GM18519 (cell line): ENCODE results near the gene PAGR1.
"Not testable (repeated sequence)": the region's sequence is repeated elsewhere in the genome, so short reads cannot be mapped to it uniquely, and the experiment has no call there.

Source experiments
- ATAC-seq: cut with Tn5 transposase; IDR thresholded peaks from one replicate; pipeline ENCODE4 v1.9.1; 2021; ENCODE audit warnings: mild to moderate bottlenecking, moderate library complexity; ENCODE audit not compliant: unreplicated experiment, low FRiP score

PAGR1 gene

GRCh38 chr16:29811896-29812665 is 3.9 kb upstream of the PAGR1 start, which contains the start of gene PRRT2:
Gene PRRT2 (plus strand): TSS chr16:29812193. CDS start chr16:29813055, 862 bp downstream.
- no peak for ATAC-seq

DNA sequence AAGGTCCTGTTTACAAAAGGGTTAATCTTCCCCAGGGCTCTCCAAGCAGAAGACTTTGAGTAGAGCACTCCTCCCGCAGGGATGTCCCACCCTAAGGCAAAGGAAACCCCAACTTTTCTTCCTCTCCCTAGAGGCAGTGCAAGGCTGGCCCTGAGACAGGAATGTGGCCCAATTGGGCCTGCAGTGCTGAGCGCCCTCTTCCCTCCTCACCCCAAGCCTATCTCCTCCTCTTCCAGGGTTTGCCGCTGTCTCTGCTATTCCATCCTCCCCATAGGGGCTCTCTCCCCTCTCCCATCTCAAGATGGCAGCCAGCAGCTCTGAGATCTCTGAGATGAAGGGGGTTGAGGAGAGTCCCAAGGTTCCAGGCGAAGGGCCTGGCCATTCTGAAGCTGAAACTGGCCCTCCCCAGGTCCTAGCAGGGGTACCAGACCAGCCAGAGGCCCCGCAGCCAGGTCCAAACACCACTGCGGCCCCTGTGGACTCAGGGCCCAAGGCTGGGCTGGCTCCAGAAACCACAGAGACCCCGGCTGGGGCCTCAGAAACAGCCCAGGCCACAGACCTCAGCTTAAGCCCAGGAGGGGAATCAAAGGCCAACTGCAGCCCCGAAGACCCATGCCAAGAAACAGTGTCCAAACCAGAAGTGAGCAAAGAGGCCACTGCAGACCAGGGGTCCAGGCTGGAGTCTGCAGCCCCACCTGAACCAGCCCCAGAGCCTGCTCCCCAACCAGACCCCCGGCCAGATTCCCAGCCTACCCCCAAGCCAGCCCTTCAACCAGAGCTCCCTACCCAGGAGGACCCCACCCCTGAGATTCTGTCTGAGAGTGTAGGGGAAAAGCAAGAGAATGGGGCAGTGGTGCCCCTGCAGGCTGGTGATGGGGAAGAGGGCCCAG is 3.0 kb upstream of the PAGR1 start:
- ATAC-seq = no peak

GRCh38 chr16:29813644-29814562 is 2.0 kb upstream of the PAGR1 start:
- ATAC-seq = no peak

DNA sequence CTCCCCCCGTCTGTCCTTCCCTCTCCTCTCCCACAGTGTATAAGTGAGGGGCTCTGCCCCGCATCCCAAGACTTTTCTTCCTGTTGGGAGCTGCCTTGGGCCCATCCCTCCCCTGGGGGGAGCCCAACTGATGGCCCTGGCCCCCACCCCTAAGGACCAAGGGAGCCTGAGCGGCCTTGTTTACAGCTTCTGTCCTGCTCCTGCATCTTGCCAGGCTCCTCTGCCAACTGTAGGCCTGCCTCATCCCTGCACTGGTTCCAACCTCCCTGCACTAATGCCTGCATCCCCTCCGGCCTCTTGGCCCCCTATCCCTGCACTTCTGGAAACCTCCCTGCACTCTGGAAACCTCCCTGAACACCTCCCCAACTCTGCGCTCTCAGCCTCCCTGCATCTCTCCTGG is 1.4 kb upstream of the PAGR1 start:
- no peak for ATAC-seq

GRCh38 chr16:29815032-29815721 is 775 bp upstream of the PAGR1 start:
- ATAC-seq = no peak

DNA sequence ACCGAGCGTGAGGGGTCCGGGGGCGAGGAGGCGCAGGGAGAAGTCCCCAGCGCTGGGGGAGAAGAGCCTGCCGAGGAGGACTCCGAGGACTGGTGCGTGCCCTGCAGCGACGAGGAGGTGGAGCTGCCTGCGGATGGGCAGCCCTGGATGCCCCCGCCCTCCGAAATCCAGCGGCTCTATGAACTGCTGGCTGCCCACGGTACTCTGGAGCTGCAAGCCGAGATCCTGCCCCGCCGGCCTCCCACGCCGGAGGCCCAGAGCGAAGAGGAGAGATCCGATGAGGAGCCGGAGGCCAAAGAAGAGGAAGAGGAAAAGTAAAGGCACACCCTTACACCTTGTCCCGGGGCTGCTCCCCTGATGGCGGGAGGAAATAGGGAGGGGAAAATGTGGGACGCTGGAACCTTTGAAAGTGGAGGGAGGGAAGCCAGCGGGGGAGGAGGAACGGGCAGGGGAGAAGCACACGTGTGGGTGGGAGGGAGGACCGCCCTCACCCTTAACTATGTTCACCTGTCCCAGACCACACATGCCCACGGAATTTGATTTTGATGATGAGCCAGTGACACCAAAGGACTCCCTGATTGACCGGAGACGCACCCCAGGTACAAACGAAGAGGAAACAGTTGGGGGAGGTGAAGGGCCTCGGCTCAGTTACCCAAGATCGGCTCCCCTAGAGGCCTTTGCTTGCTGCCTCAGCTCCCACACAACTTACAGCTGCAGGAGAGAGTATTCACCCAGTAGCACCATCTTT is 916 bp downstream of the PAGR1 start:
- no peak for ATAC-seq

- ATAC-seq = no peak
Measured at GRCh38 chr16:29818082-29818481, 2.1 kb downstream of the PAGR1 start.

GRCh38 chr16:29819506-29819905 is 3.6 kb downstream of the PAGR1 start:
- ATAC-seq = no peak

DNA sequence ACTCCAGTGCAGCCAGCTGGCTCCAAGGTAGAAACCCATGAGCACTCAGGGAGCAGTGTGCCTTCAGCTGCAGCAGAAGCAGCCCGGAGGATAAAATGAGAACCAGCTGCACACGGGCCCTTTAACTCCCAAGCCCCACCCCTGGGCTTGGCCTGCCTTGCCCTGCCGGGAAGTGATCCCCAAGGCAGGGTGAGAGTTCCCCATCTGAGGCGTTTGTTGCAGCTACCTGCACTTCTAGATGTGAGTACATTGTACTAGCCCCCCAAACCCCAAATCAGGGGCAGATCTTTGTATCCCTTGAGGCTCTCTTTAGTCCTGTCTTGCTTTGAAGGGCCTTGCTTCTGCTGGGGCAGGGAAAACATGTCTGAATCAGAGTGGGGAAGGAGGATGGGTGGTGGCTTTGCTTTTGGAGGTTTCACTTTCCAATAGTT is 4.3 kb downstream of the PAGR1 start, which contains the start of gene MVP:
Gene MVP, plus strand, starts transcription at position 192 of the 431 bp plus-strand sequence. CDS start 10,088 bp downstream, outside the sequence.
- ATAC-seq = no peak

DNA sequence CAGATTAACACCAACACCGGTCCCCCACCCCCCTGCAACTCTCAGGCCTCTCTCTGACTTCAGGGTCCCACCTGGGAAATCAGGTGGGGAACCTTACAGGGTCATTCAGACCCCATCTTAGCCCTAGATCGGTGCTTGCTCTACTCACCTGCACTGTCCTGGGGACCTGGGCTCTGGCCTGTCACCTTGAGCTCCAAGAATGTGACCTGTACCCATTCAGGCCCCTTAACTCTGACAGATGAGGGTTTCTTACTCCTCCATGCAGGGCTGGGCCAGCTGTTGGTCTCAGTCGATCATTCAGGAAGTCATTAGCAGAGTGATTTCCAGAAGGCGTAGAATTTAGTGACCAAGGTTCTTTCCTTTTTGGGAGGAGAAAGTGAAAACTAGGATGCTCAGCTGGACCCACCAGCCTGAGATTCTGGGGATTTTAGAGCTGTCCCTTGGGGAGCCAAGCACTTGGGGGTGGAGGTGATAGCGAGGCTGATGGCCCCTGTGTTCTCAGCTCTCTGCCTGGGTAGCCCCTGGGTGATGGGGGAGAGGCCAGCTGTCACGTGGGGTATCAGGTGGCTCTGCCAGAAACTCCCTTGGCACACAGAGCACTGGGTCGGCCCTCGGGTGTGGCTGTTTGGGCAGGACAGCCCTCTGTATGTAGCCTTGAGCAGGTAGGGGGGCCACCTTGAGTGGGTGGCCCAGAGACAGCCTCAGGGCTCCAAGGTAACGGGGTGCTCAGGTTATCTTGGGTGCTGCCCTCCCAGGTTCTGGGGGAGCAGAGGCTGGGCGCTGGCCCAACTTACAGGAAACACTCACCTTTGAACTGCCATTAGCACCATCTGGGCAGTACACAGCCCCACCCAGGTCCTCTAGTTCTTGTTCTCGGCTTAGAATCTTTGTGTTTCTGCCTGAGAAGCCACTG is 5.0 kb downstream of the PAGR1 start:
- no peak for ATAC-seq

DNA sequence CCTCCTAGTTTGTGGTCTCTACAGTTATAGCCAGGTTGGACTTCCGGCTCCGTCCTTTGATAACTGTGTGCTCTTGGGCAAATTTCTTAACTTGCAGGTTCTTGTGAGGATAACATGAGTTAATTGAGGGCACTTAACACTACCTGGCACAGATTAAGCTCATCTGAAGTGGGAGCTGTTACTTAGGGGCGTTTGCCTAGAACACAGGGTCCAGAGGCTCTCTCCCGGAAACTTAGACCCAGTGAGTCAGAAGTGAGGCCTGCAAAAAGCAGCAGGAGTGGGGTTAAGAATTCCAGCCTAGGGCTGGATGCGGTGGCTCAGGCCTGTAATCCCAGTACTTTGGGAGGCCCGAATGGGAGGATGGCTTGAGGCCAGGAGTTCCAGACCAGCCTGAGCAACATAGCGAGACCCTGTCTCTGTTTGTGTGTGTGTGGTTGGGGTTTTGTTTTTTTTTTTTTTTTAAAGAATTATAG is 5.7 kb downstream of the PAGR1 start:
- ATAC-seq = no peak

GRCh38 chr16:29824589-29825144 is 8.7 kb downstream of the PAGR1 start:
- no peak for ATAC-seq

DNA sequence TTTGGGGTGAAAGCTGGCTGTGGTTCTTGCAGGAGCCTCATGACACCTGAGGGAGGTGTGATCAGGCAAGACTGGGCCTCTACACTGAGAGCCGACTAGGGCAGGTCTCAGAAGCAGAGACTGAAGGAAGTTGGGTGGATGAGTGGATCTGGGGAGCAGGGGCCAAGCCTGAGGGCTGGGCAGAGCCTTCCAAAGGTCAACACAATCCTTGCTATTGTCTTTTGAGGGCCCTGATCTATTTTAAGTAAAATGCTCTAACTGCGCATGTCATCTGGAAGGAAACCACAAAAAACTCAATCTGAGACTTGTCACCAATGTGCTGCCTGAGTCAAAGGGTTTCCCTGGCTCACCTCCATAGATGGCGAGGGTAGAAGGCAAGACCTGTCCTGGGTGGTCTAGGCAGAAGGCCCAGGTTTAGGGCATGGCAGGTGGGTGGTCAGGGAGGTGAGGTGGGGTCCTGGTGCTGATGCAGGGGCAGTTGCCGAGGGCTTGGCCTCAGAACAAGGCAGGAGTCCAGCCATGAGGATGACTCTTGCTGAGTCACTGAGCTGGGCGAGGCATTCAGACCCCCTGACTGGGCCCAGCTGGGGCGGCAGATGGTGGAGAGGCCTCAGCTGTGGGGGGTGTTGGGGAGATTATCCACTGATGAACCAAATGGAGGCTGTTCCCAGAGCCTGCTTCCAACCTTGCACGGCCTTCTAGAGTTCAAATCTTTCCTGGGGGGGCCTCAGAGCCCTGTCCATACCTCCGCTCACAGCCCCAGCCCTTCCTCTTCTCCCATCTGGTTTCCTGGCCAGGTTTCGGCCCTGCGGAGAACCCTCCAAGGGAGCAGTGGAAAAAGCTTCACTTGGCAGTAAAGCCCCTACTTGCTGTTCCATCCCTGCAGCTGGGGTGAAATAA is 9.4 kb downstream of the PAGR1 start:
- ATAC-seq = no peak

DNA sequence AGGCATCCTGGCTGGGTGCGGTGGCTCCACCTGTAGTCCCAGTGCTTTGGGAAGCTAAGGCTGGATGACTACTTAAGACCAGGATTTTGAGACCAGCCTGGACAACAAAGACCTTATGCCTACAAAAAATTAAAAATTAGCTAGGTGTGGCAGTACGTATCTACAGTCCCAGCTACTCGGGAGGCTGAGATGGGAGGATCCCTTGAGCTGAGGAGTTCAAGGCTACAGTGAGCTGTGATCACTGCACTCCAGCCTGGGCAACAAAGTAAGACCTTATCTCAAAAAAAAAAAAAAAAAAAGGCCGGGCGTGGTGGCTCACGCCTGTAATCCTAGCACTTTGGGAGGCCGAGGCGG is 10.4 kb downstream of the PAGR1 start:
- ATAC-seq = no peak

- ATAC-seq = no peak
Measured at GRCh38 chr16:29830774-29831173, 14.8 kb downstream of the PAGR1 start.

- no peak for ATAC-seq
Measured at GRCh38 chr16:29831490-29831889, 15.5 kb downstream of the PAGR1 start.

- ATAC-seq = not testable (repeated sequence)
Measured at GRCh38 chr16:29833219-29833618, 17.3 kb downstream of the PAGR1 start.
